OCI-LY1 (cell line): ENCODE results near the gene FUT4.

Source experiments
- H2AFZ ChIP-seq: fragments of 200-600 bp; sonication (generic), shearing (Covaris generic); 2 replicates; pipeline ENCODE4 v1.6.0; 2014; ENCODE audit warnings: antibody characterized with exemption, mild to moderate bottlenecking, low read length
- H3F3A ChIP-seq: fragments of 200-600 bp; sonication (generic), shearing (Covaris generic); 2 replicates; pipeline ENCODE4 v1.6.0; 2014; ENCODE audit warnings: mild to moderate bottlenecking, antibody characterized with exemption, low read length, moderate library complexity; ENCODE audit not compliant: insufficient read depth
- H3K27ac ChIP-seq: fragments of 200-600 bp; sonication (generic); 2 replicates; pipeline ENCODE4 v1.5.1; 2014; ENCODE audit warnings: low read length, mixed run types, mild to moderate bottlenecking, low read depth; ENCODE audit not compliant: poor library complexity, severe bottlenecking
- H3K27me3 ChIP-seq: fragments of 200-600 bp; sonication (generic); 2 replicates; pipeline ENCODE4 v1.6.0; 2014; ENCODE audit warnings: antibody characterized with exemption, mild to moderate bottlenecking, low read length, moderate library complexity; ENCODE audit not compliant: insufficient read depth
- H3K36me3 ChIP-seq: fragments of 200-600 bp; sonication (generic); 2 replicates; pipeline ENCODE4 v1.6.1; 2014; ENCODE audit warnings: mild to moderate bottlenecking, antibody characterized with exemption, low read length, moderate library complexity, mixed read lengths; ENCODE audit not compliant: insufficient read depth
- H3K4me1 ChIP-seq: fragments of 200-600 bp; sonication (generic); 2 replicates; pipeline ENCODE4 v1.5.1; 2014; ENCODE audit warnings: mild to moderate bottlenecking, low read length, moderate library complexity; ENCODE audit not compliant: insufficient read depth, severe bottlenecking
- H3K4me2 ChIP-seq: fragments of 200-600 bp; sonication (generic), shearing (Covaris generic); 2 replicates; pipeline ENCODE4 v1.6.1; 2014; ENCODE audit warnings: low read length
- H3K4me3 ChIP-seq: fragments of 200-600 bp; sonication (generic); 2 replicates; pipeline ENCODE4 v1.5.1; 2014; ENCODE audit warnings: low read length, low read depth, mild to moderate bottlenecking, mixed read lengths; ENCODE audit not compliant: poor library complexity, severe bottlenecking
- H3K79me2 ChIP-seq: fragments of 200-600 bp; shearing (Covaris generic); 2 replicates; pipeline ENCODE4 v1.6.1; 2016; ENCODE audit warnings: mixed run types, low read length, mixed read lengths; ENCODE audit not compliant: insufficient read depth
- H3K9ac ChIP-seq: fragments of 200-600 bp; sonication (generic), shearing (Covaris generic); 2 replicates; pipeline ENCODE4 v1.6.1; 2014; ENCODE audit warnings: mild to moderate bottlenecking, low read length, mixed read lengths
- H3K9me2 ChIP-seq: fragments of 200-600 bp; sonication (generic), shearing (Covaris generic); 2 replicates; pipeline ENCODE4 v1.6.1; 2014; ENCODE audit warnings: low read depth, mild to moderate bottlenecking, low read length, mixed read lengths
- H3K9me3 ChIP-seq: fragments of 200-600 bp; shearing (Covaris generic); 2 replicates; pipeline ENCODE4 v1.6.1; 2014; ENCODE audit warnings: low read length, mixed read lengths
- H4K20me1 ChIP-seq: fragments of 200-600 bp; sonication (generic), shearing (Covaris generic); 2 replicates; pipeline ENCODE4 v1.6.0; 2016; ENCODE audit warnings: mild to moderate bottlenecking, low read length; ENCODE audit not compliant: insufficient read depth
- EZH2 ChIP-seq: fragments of 200-600 bp; sonication (generic), shearing (Covaris generic); IDR thresholded peaks from 2 replicates; pipeline ENCODE4 v1.8.0; 2017; ENCODE audit warnings: borderline replicate concordance, mixed run types, mild to moderate bottlenecking, antibody characterized with exemption, low read length, moderate library complexity, mixed read lengths
- TF ChIP-seq, protein P1 (sequence below): fragments of 200-600 bp; sonication (generic), shearing (Covaris generic); IDR thresholded peaks from 2 replicates; pipeline ENCODE4 v1.5.1; 2017; ENCODE audit warnings: mild to moderate bottlenecking, antibody characterized with exemption, low read length, moderate library complexity, mixed read lengths

Gene FUT4

DNA sequence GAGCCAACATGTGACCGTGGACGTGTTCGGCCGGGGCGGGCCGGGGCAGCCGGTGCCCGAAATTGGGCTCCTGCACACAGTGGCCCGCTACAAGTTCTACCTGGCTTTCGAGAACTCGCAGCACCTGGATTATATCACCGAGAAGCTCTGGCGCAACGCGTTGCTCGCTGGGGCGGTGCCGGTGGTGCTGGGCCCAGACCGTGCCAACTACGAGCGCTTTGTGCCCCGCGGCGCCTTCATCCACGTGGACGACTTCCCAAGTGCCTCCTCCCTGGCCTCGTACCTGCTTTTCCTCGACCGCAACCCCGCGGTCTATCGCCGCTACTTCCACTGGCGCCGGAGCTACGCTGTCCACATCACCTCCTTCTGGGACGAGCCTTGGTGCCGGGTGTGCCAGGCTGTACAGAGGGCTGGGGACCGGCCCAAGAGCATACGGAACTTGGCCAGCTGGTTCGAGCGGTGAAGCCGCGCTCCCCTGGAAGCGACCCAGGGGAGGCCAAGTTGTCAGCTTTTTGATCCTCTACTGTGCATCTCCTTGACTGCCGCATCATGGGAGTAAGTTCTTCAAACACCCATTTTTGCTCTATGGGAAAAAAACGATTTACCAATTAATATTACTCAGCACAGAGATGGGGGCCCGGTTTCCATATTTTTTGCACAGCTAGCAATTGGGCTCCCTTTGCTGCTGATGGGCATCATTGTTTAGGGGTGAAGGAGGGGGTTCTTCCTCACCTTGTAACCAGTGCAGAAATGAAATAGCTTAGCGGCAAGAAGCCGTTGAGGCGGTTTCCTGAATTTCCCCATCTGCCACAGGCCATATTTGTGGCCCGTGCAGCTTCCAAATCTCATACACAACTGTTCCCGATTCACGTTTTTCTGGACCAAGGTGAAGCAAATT lies 1.8 kb downstream of the FUT4 start:
- H3K4me3 ChIP-seq = no peak overlapping the region
- no peaks in the 10 kb centered on the region for H3K9me2 ChIP-seq
- H2AFZ ChIP-seq = no peak overlapping the region
- H3K27me3 ChIP-seq = no peaks in the 10 kb centered on the region
- H3F3A ChIP-seq = no peaks in the 10 kb centered on the region
- no peaks in the 10 kb centered on the region for H4K20me1 ChIP-seq
- TF ChIP-seq EZH2 = no peak
- TF ChIP-seq, protein P1, sequence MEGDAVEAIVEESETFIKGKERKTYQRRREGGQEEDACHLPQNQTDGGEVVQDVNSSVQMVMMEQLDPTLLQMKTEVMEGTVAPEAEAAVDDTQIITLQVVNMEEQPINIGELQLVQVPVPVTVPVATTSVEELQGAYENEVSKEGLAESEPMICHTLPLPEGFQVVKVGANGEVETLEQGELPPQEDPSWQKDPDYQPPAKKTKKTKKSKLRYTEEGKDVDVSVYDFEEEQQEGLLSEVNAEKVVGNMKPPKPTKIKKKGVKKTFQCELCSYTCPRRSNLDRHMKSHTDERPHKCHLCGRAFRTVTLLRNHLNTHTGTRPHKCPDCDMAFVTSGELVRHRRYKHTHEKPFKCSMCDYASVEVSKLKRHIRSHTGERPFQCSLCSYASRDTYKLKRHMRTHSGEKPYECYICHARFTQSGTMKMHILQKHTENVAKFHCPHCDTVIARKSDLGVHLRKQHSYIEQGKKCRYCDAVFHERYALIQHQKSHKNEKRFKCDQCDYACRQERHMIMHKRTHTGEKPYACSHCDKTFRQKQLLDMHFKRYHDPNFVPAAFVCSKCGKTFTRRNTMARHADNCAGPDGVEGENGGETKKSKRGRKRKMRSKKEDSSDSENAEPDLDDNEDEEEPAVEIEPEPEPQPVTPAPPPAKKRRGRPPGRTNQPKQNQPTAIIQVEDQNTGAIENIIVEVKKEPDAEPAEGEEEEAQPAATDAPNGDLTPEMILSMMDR = no peak
- no peaks in the 10 kb centered on the region for H3K79me2 ChIP-seq
- no peak overlapping the region for H3K9ac ChIP-seq
- no peaks in the 10 kb centered on the region for H3K36me3 ChIP-seq
- no peak overlapping the region for H3K27ac ChIP-seq
- H3K4me1 ChIP-seq = no peaks in the 10 kb centered on the region
- no peaks in the 10 kb centered on the region for H3K9me3 ChIP-seq
- H3K4me2 ChIP-seq = no peak overlapping the region

DNA sequence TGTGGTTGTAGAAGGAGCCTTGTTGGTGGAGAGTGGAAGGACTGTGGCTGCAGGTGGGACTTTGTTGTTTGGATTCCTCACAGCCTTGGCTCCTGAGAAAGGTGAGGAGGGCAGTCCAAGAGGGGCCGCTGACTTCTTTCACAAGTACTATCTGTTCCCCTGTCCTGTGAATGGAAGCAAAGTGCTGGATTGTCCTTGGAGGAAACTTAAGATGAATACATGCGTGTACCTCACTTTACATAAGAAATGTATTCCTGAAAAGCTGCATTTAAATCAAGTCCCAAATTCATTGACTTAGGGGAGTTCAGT lies 2.4 kb downstream of the FUT4 start:
- Histone ChIP-seq H3K9ac (no peak overlapping the region), H3K79me2 (no peaks in the 10 kb centered on the region)

DNA sequence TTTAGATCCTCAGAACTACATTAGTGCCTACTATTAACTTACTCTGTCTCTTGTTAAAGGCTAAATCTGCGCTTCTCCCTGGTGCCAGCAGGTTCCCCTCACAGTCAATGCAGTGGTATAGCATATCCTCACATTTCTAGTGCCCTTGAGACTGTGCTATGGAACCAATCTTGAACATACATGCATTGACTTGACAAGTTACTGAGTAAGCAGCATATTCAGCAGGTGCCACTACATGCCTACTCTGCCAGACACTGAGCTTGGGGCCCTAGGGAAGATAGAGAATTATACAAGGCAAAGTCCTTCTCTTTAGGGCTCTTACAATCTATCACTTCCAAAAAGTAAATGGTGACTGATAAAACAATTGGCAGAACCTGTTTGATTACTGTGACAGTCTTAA lies 3.2 kb downstream of the FUT4 start:
- Histone ChIP-seq H3K4me1 (no peaks in the 10 kb centered on the region), H3K27ac (no peak overlapping the region), H3K79me2 (no peaks in the 10 kb centered on the region), H3K9ac (no peak overlapping the region), H3K27me3 (no peaks in the 10 kb centered on the region), H3K9me3 (no peaks in the 10 kb centered on the region), H3K4me3 (no peak overlapping the region), H3K4me2 (no peak overlapping the region), H4K20me1 (no peaks in the 10 kb centered on the region), H3K36me3 (no peaks in the 10 kb centered on the region), H2AFZ (no peak overlapping the region), H3K9me2 (no peaks in the 10 kb centered on the region), H3F3A (no peaks in the 10 kb centered on the region)
- no peak for TF ChIP-seq EZH2
- TF ChIP-seq, protein P1 = no peak

More for the DNA sequence above, 2.4 kb downstream of the FUT4 start:
- Histone ChIP-seq H3K9me3 (no peaks in the 10 kb centered on the region), H3K4me3 (no peak overlapping the region), H3K9me2 (no peaks in the 10 kb centered on the region), H3K4me2 (no peak overlapping the region), H3K4me1 (no peaks in the 10 kb centered on the region), H3K27ac (no peak overlapping the region), H3K36me3 (no peaks in the 10 kb centered on the region), H3F3A (no peaks in the 10 kb centered on the region), H3K27me3 (no peaks in the 10 kb centered on the region), H4K20me1 (no peaks in the 10 kb centered on the region), H2AFZ (no peak overlapping the region)
- TF ChIP-seq, protein P1 = no peak
- TF ChIP-seq EZH2 = no peak
